Measurements from ENCODE around the gene DNAJC22. TPM values are rescaled to one million over a fixed set of nuclear protein-coding genes. Genes with fewer than 3 reads are reported as not detected.

The DNAJC22 gene
- total RNA-seq, 4 donors from 2014 or later = 1.8 TPM; not detected in 3

- no peak for TF ChIP-seq CTCF (IDR thresholded peaks at IDR 0.05; ENCODE audit: low read depth)
Observed at GRCh38 chr12:49340095-49340870, 6.4 kb upstream of the DNAJC22 start.

GRCh38 chr12:49340971-49341776 lies 5.5 kb upstream of the DNAJC22 start:
- no peak for TF ChIP-seq CTCF (IDR thresholded peaks at IDR 0.05; ENCODE audit: low read depth)

DNA sequence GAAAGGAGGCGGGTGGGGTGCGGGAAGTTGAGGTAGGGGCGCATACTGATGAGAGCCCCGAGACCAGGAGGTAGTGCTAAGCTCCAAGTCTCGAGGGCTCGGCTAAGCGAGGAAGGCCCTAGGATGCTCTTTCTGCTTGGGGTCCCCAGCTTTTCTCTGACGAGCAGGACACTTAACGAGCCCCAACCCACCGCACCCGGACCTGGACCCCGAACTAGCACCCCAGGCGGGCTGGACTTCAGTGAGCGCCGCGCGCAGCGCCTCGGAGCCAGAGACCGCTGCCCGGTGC lies 5.0 kb upstream of the DNAJC22 start:
- no peak for TF ChIP-seq CTCF (IDR thresholded peaks at IDR 0.05; ENCODE audit: low read depth)

GRCh38 chr12:49342066-49342913 lies 4.4 kb upstream of the DNAJC22 start:
- TF ChIP-seq CTCF (IDR thresholded peaks at IDR 0.05; ENCODE audit: low read depth) = no peak

DNA sequence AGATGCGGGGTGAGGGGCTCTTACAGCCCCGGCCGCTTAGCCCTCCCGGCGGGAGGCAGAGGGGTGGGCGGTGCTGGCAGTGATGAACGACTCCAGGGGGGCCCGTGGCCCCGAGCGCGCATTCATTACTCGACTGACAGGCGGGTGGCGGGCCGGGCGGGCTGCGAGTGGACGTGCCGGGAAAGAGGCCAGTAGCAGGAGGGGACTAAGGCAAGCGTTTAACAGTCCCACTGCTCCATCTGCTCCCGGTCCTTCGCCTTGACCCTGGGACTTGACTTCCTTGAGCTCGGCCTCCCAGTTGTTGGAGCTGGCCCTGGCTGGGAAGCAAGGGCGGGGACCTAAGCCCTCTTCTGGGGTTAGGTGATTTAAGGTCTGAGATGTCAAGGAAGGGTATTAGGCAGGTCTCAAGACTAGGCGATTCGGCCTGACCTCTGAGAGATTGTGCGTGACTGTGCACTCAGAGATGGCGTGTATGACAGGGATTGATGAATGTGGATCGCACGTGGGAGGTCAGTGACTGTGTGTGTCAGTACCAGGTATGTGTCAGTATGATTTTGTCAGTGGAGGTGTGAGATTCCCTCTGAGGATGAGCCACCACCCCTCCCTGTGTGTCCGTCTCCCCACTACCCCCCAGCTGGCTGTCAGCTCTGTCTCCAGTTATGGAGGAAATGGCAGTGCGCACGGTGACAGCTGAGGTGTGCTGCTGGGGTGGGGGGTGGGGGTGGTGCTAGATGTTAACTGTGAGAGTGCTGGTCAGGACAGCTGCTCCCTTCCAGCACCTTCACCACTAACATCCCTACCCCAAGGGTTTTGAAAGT lies 3.6 kb upstream of the DNAJC22 start:
- TF ChIP-seq CTCF (IDR thresholded peaks at IDR 0.05; ENCODE audit: low read depth) = no peak

GRCh38 chr12:49344486-49345050 lies 2.1 kb upstream of the DNAJC22 start:
- TF ChIP-seq CTCF (IDR thresholded peaks at IDR 0.05; ENCODE audit: low read depth) = no peak

All from subcutaneous adipose tissue (tissue), 4 donors.